ENCODE measurements around the gene DOCK7. TPM values are rescaled to one million over a fixed set of nuclear protein-coding genes. Genes with fewer than 3 reads are reported as not detected.
"Not testable (repeated sequence)": the region's sequence is repeated elsewhere in the genome, so short reads cannot be mapped to it uniquely, and the experiment has no call there.

DOCK7 gene
- polyA plus RNA-seq, 5 donors: 35.7 to 51.7 (median 47.1) TPM

DNA sequence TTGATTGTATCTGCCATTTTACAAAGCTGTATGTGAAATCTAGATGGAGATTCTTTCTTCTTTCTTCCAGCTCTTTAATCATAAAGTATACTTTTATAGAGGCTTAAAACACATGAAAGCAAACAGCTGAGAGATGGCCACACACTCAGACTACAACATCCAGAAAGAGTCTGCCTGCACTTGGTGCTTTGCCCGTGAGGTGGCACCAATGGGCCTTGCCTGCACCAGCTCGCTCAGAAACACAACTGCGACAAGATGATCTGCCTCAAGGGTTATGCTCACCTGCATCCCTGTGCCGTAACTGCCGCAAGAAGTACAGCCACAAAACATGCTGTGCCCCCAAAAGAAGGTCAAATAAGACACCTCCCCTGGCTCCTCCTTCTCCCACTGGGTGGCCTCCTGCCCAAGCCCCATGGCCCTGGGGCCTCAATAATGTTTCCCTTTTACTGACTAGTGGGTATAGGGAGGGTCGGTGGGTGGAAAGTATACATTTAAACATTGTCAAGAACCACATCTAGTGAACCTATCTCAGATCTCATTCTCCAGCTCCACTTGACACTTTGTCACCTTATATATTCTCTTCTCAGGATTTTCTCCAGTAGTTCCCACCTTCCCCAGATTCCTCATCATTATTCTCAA, 157.6 kb downstream of the DOCK7 start:
- peak in 1 of 2 donors; percentile 13 for DNase-seq

DNA sequence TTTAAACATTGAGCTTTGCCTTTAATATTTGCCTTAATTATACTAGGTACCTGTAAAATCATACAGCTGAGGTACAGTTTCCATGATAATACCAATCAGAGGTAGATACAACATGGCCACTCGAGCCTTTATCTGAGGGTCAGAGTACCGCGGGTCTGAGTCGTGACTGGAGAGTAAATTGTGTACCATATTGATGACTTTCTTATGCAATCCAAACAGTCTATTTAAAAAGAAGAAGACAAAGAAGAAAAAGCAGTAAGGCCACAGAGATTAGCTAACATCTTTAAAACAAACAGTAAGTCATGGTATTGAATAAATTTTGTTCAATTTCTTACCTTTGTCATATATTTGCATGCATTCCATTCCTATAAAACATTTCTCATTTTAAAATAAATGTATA, 159.0 kb downstream of the DOCK7 start:
- no peak for DNase-seq

- peak in 1 of 2 donors; percentile 4 for DNase-seq
These were observed 160.2 kb downstream of the DOCK7 start for GRCh38 chr1:62528015-62528414.

DNA sequence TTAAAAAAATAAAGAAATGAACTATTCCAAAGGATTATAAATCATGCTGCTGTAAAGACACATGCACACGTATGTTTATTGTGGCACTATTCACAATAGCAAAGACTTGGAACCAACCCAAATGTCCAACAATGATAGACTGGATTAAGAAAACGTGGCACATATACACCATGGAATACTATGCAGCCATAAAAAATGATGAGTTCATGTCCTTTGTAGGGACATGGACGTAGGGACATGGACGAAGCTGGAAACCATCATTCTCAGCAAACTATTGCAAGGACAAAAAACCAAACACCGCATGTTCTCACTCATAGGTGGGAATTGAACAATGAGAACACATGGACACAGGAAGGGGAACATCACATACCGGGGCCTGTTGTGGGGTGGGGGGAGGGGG, 160.8 kb downstream of the DOCK7 start:
- not testable (repeated sequence) for DNase-seq

DNA sequence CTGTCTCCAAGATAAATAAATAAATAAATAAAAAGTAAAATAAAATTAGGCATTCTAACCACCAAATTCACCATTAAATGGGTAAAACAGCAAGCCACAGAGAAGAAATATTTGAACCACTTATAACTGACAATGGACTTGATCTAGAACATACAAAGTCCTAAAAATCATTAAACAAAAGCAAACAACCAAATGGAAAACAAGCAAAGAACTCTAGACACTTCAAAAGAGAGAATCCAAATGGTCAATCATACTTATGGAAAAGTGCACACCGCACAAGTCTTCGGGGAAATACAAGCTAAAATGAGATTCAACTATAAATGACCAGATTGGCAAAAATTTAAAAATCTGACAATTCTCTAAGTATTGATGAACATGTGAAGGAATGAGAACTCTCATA, 164.3 kb downstream of the DOCK7 start:
- no peak for DNase-seq

- no peak for DNase-seq
These were observed 171.6 kb downstream of the DOCK7 start for GRCh38 chr1:62516600-62516999.

DNA sequence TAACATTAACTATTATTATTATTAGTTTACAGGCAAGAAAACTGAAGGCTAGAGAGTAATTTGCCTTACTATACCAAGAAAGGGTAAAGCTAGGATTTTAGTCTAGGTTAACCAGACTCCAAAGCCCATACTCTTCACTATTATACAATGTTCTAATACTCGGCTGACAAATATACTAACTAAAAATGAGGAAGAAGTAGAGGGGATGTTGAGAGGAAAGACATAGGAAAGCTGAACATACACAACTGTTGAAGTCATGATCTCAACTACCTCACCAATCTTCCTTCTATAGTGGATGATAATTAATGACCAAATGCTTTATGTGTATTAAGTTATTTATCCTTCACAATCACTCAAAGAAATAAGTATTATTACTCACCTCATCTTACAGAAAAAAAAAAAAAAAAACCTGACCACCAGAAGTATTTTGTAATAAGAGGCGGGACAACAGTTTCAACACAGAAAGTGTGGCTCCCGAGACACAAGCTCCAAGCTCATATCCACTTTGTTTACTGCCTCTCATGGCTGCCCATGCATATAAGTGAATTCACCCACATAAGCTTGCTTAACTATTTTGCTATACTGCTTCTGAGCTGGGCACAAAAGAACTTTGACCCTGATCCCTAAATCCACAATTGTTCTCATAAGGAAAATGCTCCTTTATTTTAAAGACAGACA, 173.3 kb downstream of the DOCK7 start:
- no peak for DNase-seq

DNA sequence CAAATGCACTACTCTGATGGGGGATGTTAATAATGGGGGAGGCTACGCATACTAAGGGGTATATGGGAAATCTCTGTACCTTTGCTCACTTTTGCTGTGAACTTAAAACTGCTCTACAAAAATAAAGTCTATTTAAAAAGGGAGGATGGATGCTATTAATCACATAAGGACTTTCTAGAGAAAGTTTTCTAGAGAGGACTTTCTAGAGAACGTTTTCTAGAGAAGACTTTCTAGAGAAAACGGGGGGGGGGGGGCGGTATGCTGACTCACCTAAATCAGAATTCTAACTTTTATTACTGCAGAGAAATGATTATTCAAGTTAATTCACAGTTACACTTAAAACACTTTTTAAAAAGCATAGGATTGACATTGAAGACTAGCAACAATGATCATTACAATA, 175.2 kb downstream of the DOCK7 start:
- no peak for DNase-seq

DNA sequence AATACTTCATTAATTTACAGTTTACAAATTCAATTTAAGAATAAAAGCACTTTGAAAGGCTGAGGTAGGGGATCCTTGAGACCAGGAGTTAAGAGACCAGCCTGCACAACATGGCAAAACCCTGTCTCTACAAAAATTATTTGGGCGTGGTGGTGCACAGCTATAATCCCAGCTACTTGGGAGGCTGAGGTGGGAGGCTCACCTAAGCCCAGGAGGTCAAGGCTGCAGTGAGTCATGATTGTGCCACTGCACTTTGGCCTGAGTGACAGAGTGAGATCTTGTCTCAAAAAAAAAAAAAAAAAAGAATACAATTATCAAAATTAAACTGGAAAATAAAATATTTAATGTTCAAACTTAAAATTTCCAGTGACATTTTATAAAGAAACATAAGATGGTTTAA, 179.2 kb downstream of the DOCK7 start:
- DNase-seq: no peak

DNA sequence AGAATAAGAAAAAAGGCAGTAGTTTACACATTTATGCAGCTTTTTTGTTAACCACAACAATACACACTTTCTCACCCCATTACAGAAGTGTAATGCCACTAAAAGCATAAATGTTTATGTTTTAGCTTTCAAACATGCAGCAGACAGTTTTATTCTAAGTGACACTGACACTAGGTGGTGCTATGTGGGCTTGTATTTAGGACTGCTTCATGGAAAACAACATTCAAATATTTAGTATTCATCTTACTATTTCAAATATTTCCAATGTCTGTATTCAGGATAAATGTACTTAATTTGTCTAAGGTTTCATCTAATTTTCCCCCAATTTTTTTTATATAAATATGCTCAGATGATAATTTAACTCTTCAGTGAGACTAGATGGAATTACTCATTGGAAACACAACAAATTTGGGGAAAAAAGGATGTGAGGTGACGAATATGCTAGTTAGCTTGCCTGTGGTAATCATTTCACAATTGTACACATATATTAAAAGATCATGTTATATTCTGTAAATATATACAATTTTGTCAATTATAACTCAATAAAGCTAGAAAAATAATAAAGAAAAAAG, 179.9 kb downstream of the DOCK7 start:
- DNase-seq: peak; percentile 19 to 39

DNA sequence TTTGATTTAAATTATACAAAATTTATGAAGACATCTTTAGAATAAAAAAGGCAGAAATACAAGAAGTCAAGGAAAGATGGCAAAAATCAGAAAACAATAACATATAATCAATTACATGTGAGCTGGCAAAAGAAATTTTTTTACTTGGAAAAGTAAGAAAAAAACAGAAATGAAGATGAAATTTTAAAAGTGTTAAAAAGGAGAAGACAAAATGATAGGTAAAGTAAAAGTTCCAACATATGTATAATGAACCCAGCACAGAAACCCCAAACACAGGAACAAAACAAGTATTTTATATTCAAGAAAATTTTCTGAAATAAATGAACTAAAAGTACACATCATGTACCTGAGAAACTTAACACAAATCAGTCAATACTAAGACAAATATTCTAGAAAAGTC, 188.0 kb downstream of the DOCK7 start:
- DNase-seq: no peak

DNA sequence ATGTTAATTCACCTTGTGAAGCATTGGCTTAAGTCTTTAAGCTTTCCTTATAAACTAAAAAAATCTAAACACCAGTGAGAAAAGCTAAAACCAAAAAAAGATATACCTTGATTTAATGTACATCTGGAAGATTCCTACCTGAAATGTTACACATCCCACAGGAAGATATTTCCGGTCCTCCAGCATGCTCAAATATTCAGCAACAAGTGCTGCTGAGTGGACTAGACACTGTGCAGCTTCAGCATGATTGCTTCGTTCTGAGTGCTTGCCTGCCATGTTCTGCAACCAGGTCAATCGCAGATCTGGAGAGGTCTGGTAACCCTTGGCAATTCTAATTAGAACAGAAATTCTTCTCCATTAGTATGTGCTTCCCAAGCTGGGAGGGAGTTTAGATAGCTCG, 194.0 kb downstream of the DOCK7 start:
- no peak for DNase-seq

GRCh38 chr1:62493656-62494055, 194.5 kb downstream of the DOCK7 start:
- no peak for DNase-seq

- no peak for DNase-seq
These were observed 195.7 kb downstream of the DOCK7 start for GRCh38 chr1:62492521-62492920.

GRCh38 chr1:62487956-62488355, 200.2 kb downstream of the DOCK7 start:
- DNase-seq: no peak

DNA sequence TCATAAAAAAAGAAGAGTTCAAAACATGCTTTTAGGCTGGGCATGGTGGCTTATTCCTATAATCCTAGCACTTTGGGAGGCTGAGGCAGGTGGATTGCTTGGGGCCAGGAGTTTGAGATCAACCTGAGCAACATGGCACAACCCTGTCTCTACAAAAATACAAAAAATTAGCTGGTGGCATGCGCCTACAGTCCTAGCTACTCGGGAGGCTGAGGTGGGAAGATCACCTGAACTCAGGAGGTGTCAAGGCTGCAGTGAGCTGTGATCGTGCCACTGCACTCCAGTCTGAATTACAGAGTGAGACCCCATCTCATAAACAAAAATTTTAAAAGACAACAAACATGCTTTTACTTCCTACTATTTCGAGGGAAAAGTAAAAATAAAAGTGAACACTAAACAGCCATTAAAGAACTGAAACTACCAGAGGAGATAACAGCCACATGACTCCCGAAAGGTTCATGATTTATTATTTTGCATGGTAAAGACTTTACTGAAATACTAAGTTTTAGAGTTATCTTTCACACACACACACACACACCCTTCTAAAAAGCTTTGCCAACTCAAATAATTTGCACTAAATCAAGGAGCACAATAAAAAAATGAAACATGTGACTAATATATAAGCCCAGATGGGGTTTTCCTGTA, 203.2 kb downstream of the DOCK7 start:
- no peak for DNase-seq

- DNase-seq: no peak
These were observed 206.5 kb downstream of the DOCK7 start for GRCh38 chr1:62481681-62482080.

DNA sequence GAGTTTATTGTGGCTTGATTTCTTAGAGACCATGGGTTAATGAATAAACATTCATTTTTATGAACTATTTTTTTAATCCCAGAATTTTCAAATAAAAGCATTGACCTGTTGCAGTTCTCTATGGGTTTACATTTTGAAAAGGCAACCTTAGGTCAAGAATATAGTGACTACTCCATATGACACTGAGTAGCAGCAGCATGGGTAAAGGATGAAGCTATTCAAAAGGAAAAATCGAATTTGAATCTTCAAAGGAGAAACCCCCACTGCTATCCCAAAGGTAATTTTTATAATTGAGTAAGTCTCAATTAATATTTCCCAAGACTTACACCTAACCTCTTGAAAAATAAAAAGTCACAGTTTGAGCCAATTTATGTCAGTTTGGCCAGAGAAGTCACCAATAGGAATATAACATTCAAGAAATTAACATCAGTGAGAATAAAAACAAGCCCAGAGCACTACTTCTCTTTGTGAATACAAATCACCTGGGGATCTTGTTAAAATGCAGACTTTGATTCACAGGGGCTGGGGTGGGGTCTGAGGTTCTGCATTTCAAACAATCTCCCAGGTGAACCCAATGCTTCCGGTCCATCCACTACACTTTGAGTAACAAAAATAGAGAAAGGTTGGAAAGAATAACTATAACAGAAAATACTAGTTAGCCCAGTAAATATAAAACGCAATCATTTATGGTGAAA, 211.5 kb downstream of the DOCK7 start:
- DNase-seq: no peak

DNA sequence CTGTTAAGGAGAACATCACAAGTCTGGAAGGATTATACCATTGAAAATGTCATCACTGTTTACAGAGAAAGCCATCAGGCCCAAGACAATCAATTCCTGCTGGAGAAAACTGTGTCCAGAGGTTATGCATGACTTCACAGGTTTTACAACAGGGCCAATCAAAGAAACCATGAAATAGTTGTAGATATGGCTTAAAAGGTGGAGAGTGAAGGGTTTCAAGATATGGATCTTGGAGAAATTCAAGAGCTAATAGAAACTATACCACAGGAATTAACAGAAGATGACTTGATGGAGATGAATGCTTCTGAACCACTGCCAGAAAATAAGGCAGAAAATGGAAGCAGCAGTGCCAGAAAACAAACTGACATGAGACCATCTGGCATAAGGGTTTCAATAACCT, 221.1 kb downstream of the DOCK7 start:
- no peak for DNase-seq

- DNase-seq: no peak
These were observed 225.8 kb downstream of the DOCK7 start for GRCh38 chr1:62462370-62462769.

DNA sequence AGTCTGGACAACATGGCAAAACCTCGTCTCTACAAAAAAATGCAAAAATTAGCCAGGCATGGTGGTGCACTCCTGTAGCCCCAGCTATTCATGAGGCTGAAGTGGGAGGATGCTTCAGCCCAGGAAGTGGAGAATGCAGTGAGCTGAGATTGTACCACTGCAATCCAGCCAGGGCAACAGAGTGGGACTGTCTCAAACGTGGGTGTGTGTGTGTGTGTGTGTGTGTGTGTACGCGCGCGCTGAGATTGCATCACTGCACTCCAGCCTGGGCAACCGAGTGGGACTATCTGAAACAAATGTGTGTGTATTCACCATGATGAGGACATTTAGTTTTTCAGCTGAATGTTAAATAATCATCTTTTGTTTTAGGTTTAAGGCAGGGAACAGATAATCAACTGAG, 230.2 kb downstream of the DOCK7 start:
- DNase-seq: no peak

DNA sequence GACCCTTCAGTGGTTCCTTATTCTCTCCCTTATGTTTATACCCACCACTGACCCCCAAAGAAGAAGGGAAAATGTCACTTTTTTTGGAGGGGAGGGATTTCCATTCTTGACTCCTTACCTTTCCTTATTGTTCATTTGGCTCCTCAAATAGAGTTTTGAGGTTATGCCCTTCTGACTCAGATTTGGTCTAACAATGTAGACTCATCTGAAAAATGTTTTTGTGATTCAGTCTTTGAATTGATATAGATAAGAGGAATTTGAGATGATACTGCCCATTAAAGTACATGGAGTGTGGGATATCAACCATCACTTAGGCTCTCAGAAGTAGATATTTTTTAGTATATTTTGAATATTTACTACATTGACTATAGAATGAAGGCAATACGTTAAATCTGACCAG, 235.2 kb downstream of the DOCK7 start:
- DNase-seq: no peak

Measured in right lung (tissue), 5 donors.